Subcutaneous adipose tissue (tissue), 4 donors: ENCODE measurements around the gene MARK2. TPM values are rescaled to one million over a fixed set of nuclear protein-coding genes. Genes with fewer than 3 reads are reported as not detected.

Source experiments
- CTCF ChIP-seq: fragments of 450-650 bp; IDR thresholded peaks from one replicate; pipeline ENCODE4 v1.5.1; 2016; ENCODE audit warnings: low read depth, mild to moderate bottlenecking, control low read depth, antibody characterized with exemption, moderate library complexity
- total RNA-seq, 4 donors: library from RNA; depleted of rRNA; stranded (reverse); fragments of >200 nt; gene quantifications; one replicate each; pipeline ENCODE4 v1.1.0, GENCODE V29; 2016

The MARK2 gene
- total RNA-seq, 4 donors from 2014 or later: 9.9 to 16.4 (median 13.3) TPM

DNA sequence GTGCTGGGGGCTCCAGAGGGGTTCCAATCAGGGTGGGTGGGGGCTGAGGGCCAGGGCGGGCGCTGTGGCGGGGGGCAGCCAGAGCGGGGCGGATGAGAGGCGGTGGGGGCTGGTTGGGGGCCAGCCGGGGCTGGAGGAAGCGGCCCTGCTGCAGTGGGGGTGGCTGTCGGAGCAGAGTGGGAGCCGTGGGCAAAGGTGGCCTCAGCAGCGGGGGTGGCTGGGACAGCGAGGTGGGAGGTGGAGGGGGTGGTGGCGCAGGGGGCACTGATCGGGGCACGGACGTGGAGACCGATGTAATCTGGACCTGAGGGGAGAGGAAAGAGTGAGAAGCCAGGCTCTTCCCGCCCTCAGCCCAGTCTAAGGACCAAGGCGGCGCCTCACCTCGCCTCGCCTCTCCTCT is 73.0 kb downstream of the MARK2 start:
- no peak for TF ChIP-seq CTCF

GRCh38 chr11:63912678-63913077 is 73.8 kb downstream of the MARK2 start:
- TF ChIP-seq CTCF: no peak

DNA sequence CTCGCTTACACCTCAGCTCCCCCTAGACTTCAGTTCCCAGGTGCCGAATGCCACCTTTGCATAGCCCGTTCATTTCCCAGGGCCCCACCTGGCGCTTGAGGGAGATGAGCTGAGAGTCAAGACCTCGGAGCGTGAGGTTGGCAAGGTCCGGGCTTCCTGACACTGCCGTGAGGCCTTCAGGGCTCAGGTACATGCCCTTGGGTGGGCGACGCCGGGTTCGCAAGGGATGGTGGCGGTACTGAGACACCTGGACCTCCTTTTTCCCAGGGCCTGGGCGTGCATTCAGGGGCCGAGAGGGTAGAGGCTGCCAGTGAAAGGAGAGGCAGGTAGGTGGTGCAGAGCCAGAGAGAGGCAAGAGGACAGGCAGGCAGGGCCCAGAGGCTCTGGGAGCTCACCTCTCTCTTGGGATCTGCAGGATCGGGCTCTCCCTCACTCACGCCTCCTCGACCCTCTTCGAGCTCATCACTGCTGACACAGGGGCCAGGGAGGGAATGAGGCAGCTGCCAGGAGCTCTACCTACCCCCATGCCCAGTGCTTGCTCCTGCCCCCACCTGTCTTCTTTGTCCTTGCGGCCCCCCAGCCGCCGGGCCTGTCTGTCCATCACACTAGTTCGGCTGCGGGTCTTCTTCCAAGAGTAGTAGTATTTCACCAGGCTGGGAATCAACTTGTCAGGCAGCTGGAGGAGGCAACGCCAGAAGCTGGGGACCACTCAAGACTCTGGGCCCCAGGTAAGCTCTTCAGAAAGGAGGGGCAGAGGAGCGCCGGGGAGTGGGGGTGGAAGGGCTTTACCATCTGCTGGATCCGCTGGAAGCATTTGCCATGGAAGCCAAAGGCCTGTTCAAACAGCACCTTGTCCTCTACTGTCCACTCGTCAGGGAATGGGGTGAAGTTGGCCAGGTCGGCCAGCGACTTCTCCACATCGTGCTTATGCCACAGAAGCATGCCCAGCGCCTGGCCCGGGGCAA is 75.2 kb downstream of the MARK2 start:
- TF ChIP-seq CTCF: no peak

DNA sequence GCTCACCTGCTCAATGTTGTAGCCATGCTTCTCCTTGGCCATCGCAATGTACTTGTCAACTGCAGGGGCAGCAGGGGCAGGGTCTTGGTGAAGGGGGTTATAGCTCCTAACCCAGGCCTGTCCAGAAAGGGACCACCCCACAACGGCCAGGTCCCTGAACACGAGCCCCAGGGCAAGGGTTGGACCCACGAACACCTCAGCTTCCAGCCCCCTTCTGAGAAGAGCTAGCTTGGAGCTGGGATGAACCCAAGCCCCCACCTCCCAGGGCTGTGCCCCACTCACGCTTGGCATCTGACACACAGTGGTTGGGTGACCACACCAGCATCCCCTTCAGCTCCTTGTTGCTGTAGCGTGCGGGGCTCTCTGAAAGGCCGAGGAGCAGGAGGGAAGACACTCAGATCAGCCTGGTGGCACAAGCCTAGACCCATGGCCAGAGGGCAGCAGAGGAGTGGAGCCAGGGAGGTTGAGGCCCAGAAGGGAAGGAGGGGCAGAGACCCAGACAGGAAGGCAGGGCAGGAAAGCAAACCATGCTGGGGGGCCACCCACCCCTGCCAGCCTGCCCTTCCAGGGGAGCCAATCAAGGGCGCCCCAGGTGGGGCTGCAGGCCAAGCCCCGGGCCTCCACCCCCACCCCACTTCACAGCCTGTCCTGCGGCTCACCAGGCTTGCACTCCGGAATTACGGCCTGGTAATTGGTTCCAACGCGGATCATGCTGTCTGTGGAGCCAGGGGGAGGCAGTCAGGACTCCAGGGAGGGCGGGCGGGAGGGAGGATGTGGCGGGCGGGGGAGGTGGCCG is 76.2 kb downstream of the MARK2 start:
- TF ChIP-seq CTCF: no peak

GRCh38 chr11:63915961-63916836 is 77.3 kb downstream of the MARK2 start:
- TF ChIP-seq CTCF: no peak

GRCh38 chr11:63916837-63917691 is 78.2 kb downstream of the MARK2 start, which contains the start of gene RCOR2:
RCOR2 (minus strand) TSS chr11:63917164; CDS start chr11:63916456, 708 bp downstream.
- no peak for TF ChIP-seq CTCF
